GM12878 (cell line): ENCODE measurements around the gene TRPM3. TPM values are rescaled to one million over a fixed set of nuclear protein-coding genes. Genes with fewer than 3 reads are reported as not detected.

Source experiments
- ATAC-seq: fragments of 200-7000 bp; cut with Tn5 transposase; 3 replicates; pipeline ENCODE4 v1.9.1; 2020; ENCODE audit warnings: mild to moderate bottlenecking, moderate library complexity
- BruUV-seq: library from RNA; stranded (reverse); fragments of 400-500 nt; replicated peaks from 2 replicates; lab custom pipeline; 2021; lab: Mats Ljungman, UMichigan
- CTCF ChIA-PET: fragments of 300-600 bp; sonication (Branson Sonifier 250); formaldehyde crosslinking; extraction: SDS; loops from one replicate; lab custom pipeline; 2021; ENCODE audit warnings: inconsistent platforms; lab: Yijun Ruan, JAX
- POLR2A ChIA-PET: fragments of 350-600 bp; formaldehyde crosslinking; extraction: SDS; loops from one replicate; lab custom pipeline; 2021; ENCODE audit warnings: inconsistent platforms; lab: Charles Lee
- RAD21 ChIA-PET: fragments of 300-600 bp; sonication (Branson Sonifier 250); formaldehyde crosslinking; loops from one replicate; lab custom pipeline; 2023; ENCODE audit warnings: antibody characterized with exemption; ENCODE audit not compliant: unreplicated experiment; lab: Charles Lee
- SMC1A ChIA-PET: fragments of 300-600 bp; sonication (Branson Sonifier 250); formaldehyde crosslinking; loops from one replicate; lab custom pipeline; 2023; ENCODE audit not compliant: unreplicated experiment, uncharacterized antibody; lab: Charles Lee
- DNase-seq: peaks from one replicate; pipeline ENCODE4 v3.0.0-alpha.2; 2011; ENCODE audit warnings: low read depth, low spot score
- FAIRE-seq: peaks from 3 replicates; lab custom pipeline; 2011; peaks lifted over from hg19 to GRCh38; lab: Jason Lieb, UNC
- H2AFZ ChIP-seq: 2 replicates; pipeline ENCODE4 v1.6.0; 2011; ENCODE audit warnings: low read depth, low read length, control low read depth; ENCODE audit not compliant: control insufficient read depth
- H3K27ac ChIP-seq: 2 replicates; pipeline ENCODE4 v1.5.1; 2011; ENCODE audit warnings: control low read depth; ENCODE audit not compliant: control insufficient read depth, insufficient read depth
- H3K27me3 ChIP-seq, 2 experiments: replicated peaks in 1 of 2; 2 replicates each; pipeline versions ENCODE4 v1.6.0 to v1.6.1; 2011; ENCODE audit warnings: low read length in 1 of 2; ENCODE audit not compliant: control insufficient read depth in 2 of 2, insufficient read depth in 2 of 2
- H3K36me3 ChIP-seq, 2 experiments: 2 replicates each; pipeline ENCODE4 v1.5.1; 2011; ENCODE audit warnings: low read length in 1 of 2; ENCODE audit not compliant: control insufficient read depth in 2 of 2, insufficient read depth in 2 of 2
- H3K4me1 ChIP-seq: 2 replicates; pipeline ENCODE4 v1.6.1; 2011; ENCODE audit warnings: mild to moderate bottlenecking, low read length, moderate library complexity, mixed read lengths; ENCODE audit not compliant: control insufficient read depth, insufficient read depth
- H3K4me2 ChIP-seq: 2 replicates; pipeline ENCODE4 v1.6.0; 2011; ENCODE audit warnings: control low read depth; ENCODE audit not compliant: control insufficient read depth, insufficient read depth
- H3K4me3 ChIP-seq: fragments of 200-600 bp; sonication (generic); 2 replicates; pipeline ENCODE4 v1.5.1; 2016
- H3K79me2 ChIP-seq: 2 replicates; pipeline ENCODE4 v1.6.0; 2011; ENCODE audit warnings: low read length; ENCODE audit not compliant: control insufficient read depth, insufficient read depth
- H3K9ac ChIP-seq: 2 replicates; pipeline ENCODE4 v1.8.0; 2011; ENCODE audit warnings: low read length, control low read depth, mixed read lengths; ENCODE audit not compliant: control insufficient read depth, insufficient read depth
- H3K9me3 ChIP-seq: replicated peaks from 3 replicates; pipeline ENCODE4 v1.5.1; 2011; ENCODE audit warnings: mild to moderate bottlenecking, low read length; ENCODE audit not compliant: control insufficient read depth, insufficient read depth
- H4K20me1 ChIP-seq: 2 replicates; pipeline ENCODE4 v1.6.0; 2011; ENCODE audit not compliant: control insufficient read depth, insufficient read depth
- CREM ChIP-seq: IDR thresholded peaks from 2 replicates; pipeline ENCODE4 v1.6.1; 2014; ENCODE audit warnings: antibody characterized with exemption, low read depth
- EED ChIP-seq: sonication (generic); IDR thresholded peaks from 2 replicates; pipeline ENCODE4 v1.6.1; 2016; ENCODE audit warnings: antibody characterized with exemption, low read depth
- IKZF2 ChIP-seq, 2 experiments: fragments of 450-650 bp; IDR thresholded peaks; 2 replicates each; pipeline ENCODE4 v1.6.1; 2017; ENCODE audit warnings: mild to moderate bottlenecking in 2 of 2, moderate library complexity in 2 of 2
- IRF3 ChIP-seq: fragments of 450-650 bp; IDR thresholded peaks from 2 replicates; pipeline ENCODE4 v1.6.1; 2014; ENCODE audit warnings: mild to moderate bottlenecking
- MAX ChIP-seq: IDR thresholded peaks from 2 replicates; pipeline ENCODE4 v1.6.1; 2012; ENCODE audit warnings: low read depth, low read length, improper control_type of control experiment
- MTA2 ChIP-seq: fragments of 450-650 bp; IDR thresholded peaks from 2 replicates; pipeline ENCODE4 v1.6.1; 2016; ENCODE audit warnings: low read depth, mild to moderate bottlenecking, moderate library complexity
- NFYB ChIP-seq: IDR thresholded peaks from 2 replicates; pipeline ENCODE4 v1.6.1; 2011; ENCODE audit warnings: low read depth, mild to moderate bottlenecking, low read length, improper control_type of control experiment, moderate library complexity; ENCODE audit not compliant: insufficient read depth
- RUNX3 ChIP-seq: IDR thresholded peaks from 2 replicates; pipeline ENCODE4 v1.6.1; 2012; ENCODE audit warnings: low read length, inconsistent platforms
- SREBF1 ChIP-seq: IDR thresholded peaks from 2 replicates; pipeline ENCODE4 v1.6.1; 2012; ENCODE audit warnings: mild to moderate bottlenecking, low read length
- ZNF207 ChIP-seq: fragments of 450-650 bp; IDR thresholded peaks from 2 replicates; pipeline ENCODE4 v1.6.1; 2014; ENCODE audit warnings: antibody characterized with exemption, mild to moderate bottlenecking, borderline replicate concordance
- WGBS: methylation state at CpG from one replicate; pipeline ENCODE4 v1.1.6; 2016; ENCODE audit warnings: low lambda C conversion rate; ENCODE audit not compliant: insufficient replicate concordance, insufficient coverage; ENCODE audit errors: missing lambda C conversion rate; 5-methylcytosine and 5-hydroxymethylcytosine counted together
- in situ Hi-C: fragments of 300-500 bp; cut with MboI; formaldehyde crosslinking; loops from 9 replicates; pipeline ENCODE4 v1.14.3; 2018; ENCODE audit warnings: mixed read lengths
- intact Hi-C: fragments of 100-400 bp; cut with micrococcal nuclease; formaldehyde crosslinking; loops from one replicate; pipeline ENCODE4 v1.14.2; 2022; ENCODE audit not compliant: unreplicated experiment
- polyA plus RNA-seq, 11 experiments: library from polyadenylated mRNA; depleted of rRNA in 4 of 11; unstranded in 6 of 11; stranded (reverse) in 5 of 11; fragments of >200 nt; fragmentation: Nextera tagmentation in 4 of 11; fragmentation: Illumina TruSeq in 1 of 11; extraction: Ambion mirVana in 4 of 11; extraction: Trizol in 1 of 11; gene quantifications; 1 replicate in 1 of 11; 2 replicates in 10 of 11; pipeline versions ENCODE4 v1.2.1 to v1.2.3, GENCODE V29; 2011 to 2016; ENCODE audit warnings: inconsistent platforms in 2 of 11, missing spikeins in 2 of 11, low read depth in 1 of 11
- total RNA-seq, 4 experiments: library from RNA; depleted of rRNA in 3 of 4; stranded (reverse); fragments of >200 nt in 3 of 4; fragmentation: Illumina TruSeq in 1 of 4; extraction: Trizol in 1 of 4; gene quantifications; 2 replicates each; pipeline versions ENCODE4 v1.2.1 to v1.2.3, GENCODE V29; 2013 to 2021
- TF ChIP-seq, protein P1 (sequence below): fragments of 450-650 bp; IDR thresholded peaks from 2 replicates; pipeline ENCODE4 v1.6.1; 2016; ENCODE audit warnings: mild to moderate bottlenecking

Gene TRPM3
- total and polyA plus RNA-seq, 10 of the 15 experiments (the other 5 are each of a cell fraction or from before 2014, with no cell fraction given), result not detected

- RAD21 ChIA-PET, result no interaction called here
- Histone ChIP-seq H2AFZ (no peak overlapping the region), H3K9me3 (no peaks in the 10 kb centered on the region), H3K36me3 (no peaks in the 10 kb centered on the region), H3K4me2 (no peak overlapping the region), H3K27ac (no peak overlapping the region), H3K79me2 (no peaks in the 10 kb centered on the region), H3K4me1 (no peaks in the 10 kb centered on the region), H3K9ac (no peak overlapping the region), H3K27me3 (no peaks in the 10 kb centered on the region; a peak in 1 of 4 replicates), H3K4me3 (no peak overlapping the region), H4K20me1 (no peaks in the 10 kb centered on the region; the same call in 1 of the 2 replicates)
- in situ Hi-C loops (no loop called here), intact Hi-C loops (no loop called here)
- no TSS peak for BruUV-seq
- DNase-seq, result no peak
- CTCF ChIA-PET, result interaction anchor here (0.7 kb wide), 1 partner anchor 323 kb away, joined by 3 read pairs; no protein-coding TSS in a partner anchor
- no peak for TF ChIP-seq RUNX3
- no peak for TF ChIP-seq CREM
- TF ChIP-seq, protein P1, sequence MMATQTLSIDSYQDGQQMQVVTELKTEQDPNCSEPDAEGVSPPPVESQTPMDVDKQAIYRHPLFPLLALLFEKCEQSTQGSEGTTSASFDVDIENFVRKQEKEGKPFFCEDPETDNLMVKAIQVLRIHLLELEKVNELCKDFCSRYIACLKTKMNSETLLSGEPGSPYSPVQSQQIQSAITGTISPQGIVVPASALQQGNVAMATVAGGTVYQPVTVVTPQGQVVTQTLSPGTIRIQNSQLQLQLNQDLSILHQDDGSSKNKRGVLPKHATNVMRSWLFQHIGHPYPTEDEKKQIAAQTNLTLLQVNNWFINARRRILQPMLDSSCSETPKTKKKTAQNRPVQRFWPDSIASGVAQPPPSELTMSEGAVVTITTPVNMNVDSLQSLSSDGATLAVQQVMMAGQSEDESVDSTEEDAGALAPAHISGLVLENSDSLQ, result no peak
- TF ChIP-seq IKZF2 (IDR thresholded peaks at IDR 0.05), result no peak
- no peak for TF ChIP-seq NFYB
- no peak for TF ChIP-seq MAX
- TF ChIP-seq MTA2, result no peak
- no peak for TF ChIP-seq ZNF207
- TF ChIP-seq SREBF1, result no peak
- TF ChIP-seq IRF3, result no peak
- no peak for TF ChIP-seq EED
- SMC1A ChIA-PET, result no interaction called here
- FAIRE-seq, result no peak
- POLR2A ChIA-PET, result no interaction called here
- ATAC-seq, result no peak
- 14% methylated on average over 4 of the region's 4 CpGs for whole genome bisulfite sequencing
Measured at GRCh38 chr9:70962761-70963440, 158.5 kb downstream of the TRPM3 start.
